Measurements from ENCODE around the gene AK4. TPM values are rescaled to one million over a fixed set of nuclear protein-coding genes. Genes with fewer than 3 reads are reported as not detected.

AK4 gene
- total RNA-seq, 1 donor from 2014 or later: 52.9 TPM

- DNase-seq (ENCODE audit: low read depth) (peak; percentile 79), FAIRE-seq (no peak)
- no peaks in the 10 kb centered on the region for H3K27me3 ChIP-seq (ENCODE audit: control insufficient read depth, insufficient read depth, low read length)
- TF ChIP-seq, protein P1, sequence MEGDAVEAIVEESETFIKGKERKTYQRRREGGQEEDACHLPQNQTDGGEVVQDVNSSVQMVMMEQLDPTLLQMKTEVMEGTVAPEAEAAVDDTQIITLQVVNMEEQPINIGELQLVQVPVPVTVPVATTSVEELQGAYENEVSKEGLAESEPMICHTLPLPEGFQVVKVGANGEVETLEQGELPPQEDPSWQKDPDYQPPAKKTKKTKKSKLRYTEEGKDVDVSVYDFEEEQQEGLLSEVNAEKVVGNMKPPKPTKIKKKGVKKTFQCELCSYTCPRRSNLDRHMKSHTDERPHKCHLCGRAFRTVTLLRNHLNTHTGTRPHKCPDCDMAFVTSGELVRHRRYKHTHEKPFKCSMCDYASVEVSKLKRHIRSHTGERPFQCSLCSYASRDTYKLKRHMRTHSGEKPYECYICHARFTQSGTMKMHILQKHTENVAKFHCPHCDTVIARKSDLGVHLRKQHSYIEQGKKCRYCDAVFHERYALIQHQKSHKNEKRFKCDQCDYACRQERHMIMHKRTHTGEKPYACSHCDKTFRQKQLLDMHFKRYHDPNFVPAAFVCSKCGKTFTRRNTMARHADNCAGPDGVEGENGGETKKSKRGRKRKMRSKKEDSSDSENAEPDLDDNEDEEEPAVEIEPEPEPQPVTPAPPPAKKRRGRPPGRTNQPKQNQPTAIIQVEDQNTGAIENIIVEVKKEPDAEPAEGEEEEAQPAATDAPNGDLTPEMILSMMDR (IDR thresholded peaks at IDR 0.05; ENCODE audit: insufficient read depth, low read length, severe bottlenecking): no peak
- no peak overlapping the region for H3K4me3 ChIP-seq (ENCODE audit: low read depth, low read length)
- no peaks in the 10 kb centered on the region for H3K36me3 ChIP-seq (ENCODE audit: control insufficient read depth, insufficient read depth, low read length)
These were observed 16.6 kb downstream of the AK4 start for GRCh38 chr1:65164633-65165032.

DNA sequence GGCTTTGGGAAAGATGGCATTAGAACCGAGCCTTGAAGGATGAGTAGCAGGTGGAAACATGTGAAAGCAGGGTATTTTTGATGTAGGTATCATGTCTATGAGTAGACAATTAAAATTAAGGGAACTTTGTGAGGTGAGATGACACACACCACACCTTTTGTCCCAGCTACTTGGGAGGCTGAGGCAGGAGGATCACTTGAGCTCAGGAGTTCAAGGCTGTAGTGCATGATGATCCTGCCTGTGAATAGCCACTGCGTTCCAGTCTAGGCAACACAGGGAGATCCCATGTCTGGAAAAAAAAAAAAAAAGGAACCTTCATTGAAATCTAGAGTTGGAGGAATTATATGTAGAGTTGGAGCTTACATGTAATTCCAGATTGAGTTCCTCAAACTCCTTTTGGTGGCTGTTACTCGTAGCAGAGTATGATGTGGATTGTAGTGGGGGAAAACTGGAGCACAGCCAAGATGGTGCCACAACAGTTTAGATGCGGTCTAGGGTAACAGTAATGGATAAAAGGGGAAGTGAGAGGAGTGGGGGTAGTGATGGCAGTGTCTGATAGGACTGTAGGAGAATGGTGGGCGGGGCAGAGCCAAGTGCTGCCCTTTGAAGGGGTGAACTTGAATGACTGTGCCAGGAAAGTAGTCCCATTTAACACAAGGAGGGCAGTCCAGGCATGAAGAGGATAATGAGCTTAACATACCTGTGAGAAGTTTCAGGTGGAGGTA, 17.4 kb downstream of the AK4 start:
- DNase-seq (ENCODE audit: low read depth) (no peak), FAIRE-seq (no peak)
- no peaks in the 10 kb centered on the region for H3K27me3 ChIP-seq (ENCODE audit: control insufficient read depth, insufficient read depth, low read length)
- TF ChIP-seq, protein P1 (IDR thresholded peaks at IDR 0.05; ENCODE audit: insufficient read depth, low read length, severe bottlenecking): no peak
- no peaks in the 10 kb centered on the region for H3K36me3 ChIP-seq (ENCODE audit: control insufficient read depth, insufficient read depth, low read length)
- no peak overlapping the region for H3K4me3 ChIP-seq (ENCODE audit: low read depth, low read length)

DNA sequence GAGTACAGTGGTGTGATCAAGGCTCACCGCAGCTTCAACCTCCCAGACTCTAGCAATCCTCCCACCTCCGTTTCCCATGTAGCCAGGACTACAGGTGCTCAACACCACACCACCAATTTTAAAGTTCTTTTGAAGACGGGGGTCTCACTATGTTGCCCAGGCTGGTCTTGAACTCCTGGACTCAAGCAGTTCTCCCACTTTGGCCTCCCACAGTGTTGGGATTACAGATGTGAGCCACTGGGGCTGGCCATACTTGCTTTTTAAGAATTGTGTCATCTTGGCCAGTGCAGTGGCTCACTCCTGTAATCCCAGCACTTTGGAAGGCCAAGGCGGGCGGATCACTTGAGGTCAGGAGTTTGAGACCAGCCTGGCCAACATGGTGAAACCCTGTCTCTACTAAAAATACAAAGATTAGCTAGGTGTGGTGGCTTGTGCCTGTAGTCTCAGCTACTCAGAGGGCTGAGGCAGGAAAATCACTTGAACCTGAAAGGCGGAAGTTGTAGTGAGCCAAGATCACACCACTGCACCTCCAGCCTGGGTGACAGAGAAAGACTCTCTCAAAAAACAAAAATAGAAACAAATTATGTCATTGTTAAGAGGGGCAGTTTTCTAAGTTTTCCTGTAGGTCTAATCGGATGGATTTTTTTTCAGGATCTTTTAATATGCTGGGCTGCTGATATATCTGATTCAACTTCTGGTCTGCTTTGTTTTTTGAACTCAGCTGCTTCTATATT, 18.7 kb downstream of the AK4 start:
- Histone ChIP-seq H3K36me3 (ENCODE audit: control insufficient read depth, insufficient read depth, low read length) (no peaks in the 10 kb centered on the region), H3K4me3 (ENCODE audit: low read depth, low read length) (no peak overlapping the region), H3K27me3 (ENCODE audit: control insufficient read depth, insufficient read depth, low read length) (no peaks in the 10 kb centered on the region)
- DNase-seq (ENCODE audit: low read depth): no peak
- no peak for FAIRE-seq
- TF ChIP-seq, protein P1 (IDR thresholded peaks at IDR 0.05; ENCODE audit: insufficient read depth, low read length, severe bottlenecking): no peak

DNA sequence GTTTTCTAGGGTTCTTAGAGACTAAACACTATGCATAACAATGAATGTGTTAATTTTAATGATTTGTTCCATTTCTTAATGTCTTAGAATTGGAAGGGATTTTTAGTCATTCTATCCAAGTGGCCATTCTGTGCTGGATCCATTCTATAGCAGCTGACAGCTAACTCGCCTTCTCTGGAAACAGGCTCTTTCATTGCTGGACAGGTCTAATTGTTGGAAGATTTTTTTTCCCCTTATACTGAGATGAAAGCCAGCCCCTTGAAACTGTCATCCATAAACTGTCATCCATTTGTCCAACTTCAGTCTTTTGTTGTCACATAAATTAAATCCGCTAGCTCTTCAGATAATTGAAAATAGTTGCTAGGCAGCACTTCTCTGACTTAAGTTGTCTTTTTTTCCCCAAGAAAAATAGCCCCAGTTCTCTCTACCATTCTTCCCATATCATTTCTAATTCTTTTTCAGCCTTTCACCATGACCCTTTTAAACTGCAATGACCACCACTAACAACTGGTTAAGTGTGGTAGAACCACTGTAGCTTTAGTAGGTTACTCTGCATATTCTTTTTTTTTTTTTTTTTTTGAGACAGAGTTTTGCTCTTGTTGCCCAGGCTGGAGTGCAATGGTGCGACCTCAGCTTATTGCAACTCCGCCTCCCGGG, 19.7 kb downstream of the AK4 start:
- Histone ChIP-seq H3K36me3 (ENCODE audit: control insufficient read depth, insufficient read depth, low read length) (no peaks in the 10 kb centered on the region), H3K27me3 (ENCODE audit: control insufficient read depth, insufficient read depth, low read length) (no peaks in the 10 kb centered on the region), H3K4me3 (ENCODE audit: low read depth, low read length) (no peak overlapping the region)
- TF ChIP-seq, protein P1 (IDR thresholded peaks at IDR 0.05; ENCODE audit: insufficient read depth, low read length, severe bottlenecking): no peak
- FAIRE-seq: no peak
- DNase-seq (ENCODE audit: low read depth): no peak

GRCh38 chr1:65168867-65169266, 20.9 kb downstream of the AK4 start:
- no peak overlapping the region for H3K4me3 ChIP-seq (ENCODE audit: low read depth, low read length)
- TF ChIP-seq, protein P1 (IDR thresholded peaks at IDR 0.05; ENCODE audit: insufficient read depth, low read length, severe bottlenecking): no peak
- FAIRE-seq (no peak), DNase-seq (ENCODE audit: low read depth) (no peak)
- H3K27me3 ChIP-seq (ENCODE audit: control insufficient read depth, insufficient read depth, low read length): no peaks in the 10 kb centered on the region
- H3K36me3 ChIP-seq (ENCODE audit: control insufficient read depth, insufficient read depth, low read length): no peaks in the 10 kb centered on the region

All from bronchial epithelial cell (primary cell).